Vagina (tissue), 2 donors: ENCODE measurements around the gene CHN2.

ENCODE experiments used
- CTCF ChIP-seq, 3 experiments: fragments of 450-650 bp in 2 of 3; fragments of 200-600 bp in 1 of 3; sonication (generic) in 1 of 3; IDR thresholded peaks; one replicate each; pipeline ENCODE4 v1.5.1; 2017 to 2019; ENCODE audit warnings: antibody characterized with exemption in 3 of 3, mild to moderate bottlenecking in 2 of 3, moderate library complexity in 2 of 3
- POLR2A ChIP-seq, 2 donors: fragments of 450-650 bp; IDR thresholded peaks; one replicate each; pipeline ENCODE4 v1.6.1; 2017; ENCODE audit warnings: antibody characterized with exemption in 2 of 2, mild to moderate bottlenecking in 2 of 2, moderate library complexity in 2 of 2

GRCh38 chr7:29332042-29332811 lies 137.7 kb downstream of the CHN2 start:
- TF ChIP-seq CTCF (IDR thresholded peaks at IDR 0.05) (no peak), POLR2A (IDR thresholded peaks at IDR 0.05) (no peak)
